ENCODE data around the gene CSRP3.
A peak's percentile ranks its signal among the peaks of the same experiment; 100 is the strongest.

The CSRP3 gene

GRCh38 chr11:19201737-19202605, at the start of gene CSRP3:
CSRP3 (minus strand) TSS chr11:19201983; CDS start chr11:19192448, 9,535 bp downstream.
- no peak for DNase-seq

- no peak for DNase-seq
Measured at GRCh38 chr11:19251577-19251976, 49.8 kb upstream of the CSRP3 start.

GRCh38 chr11:19246816-19247215, 45.0 kb upstream of the CSRP3 start:
- DNase-seq = no peak

- DNase-seq = no peak
Measured at GRCh38 chr11:19245351-19245750, 43.6 kb upstream of the CSRP3 start.

- DNase-seq = no peak
Measured at GRCh38 chr11:19244621-19245020, 42.8 kb upstream of the CSRP3 start.

GRCh38 chr11:19244084-19244483, 42.3 kb upstream of the CSRP3 start:
- no peak for DNase-seq

- DNase-seq = no peak
Measured at GRCh38 chr11:19243613-19244012, 41.8 kb upstream of the CSRP3 start.

- DNase-seq = no peak
Measured at GRCh38 chr11:19243143-19243542, 41.4 kb upstream of the CSRP3 start.

- DNase-seq = no peak
Measured at GRCh38 chr11:19242179-19242932, 40.6 kb upstream of the CSRP3 start.

GRCh38 chr11:19241260-19242178, 39.7 kb upstream of the CSRP3 start:
- no peak for DNase-seq

- DNase-seq = peak; percentile 94
Measured at GRCh38 chr11:19240420-19241259, 38.9 kb upstream of the CSRP3 start, which contains the start of gene E2F8. E2F8 (minus strand) TSS chr11:19240945; CDS start chr11:19240121, 824 bp downstream.

GRCh38 chr11:19239039-19239438, 37.3 kb upstream of the CSRP3 start:
- DNase-seq = no peak

- DNase-seq = no peak
Measured at GRCh38 chr11:19237813-19238212, 36.0 kb upstream of the CSRP3 start.

GRCh38 chr11:19237381-19237780, 35.6 kb upstream of the CSRP3 start:
- no peak for DNase-seq

- no peak for DNase-seq
Measured at GRCh38 chr11:19234231-19234817, 32.5 kb upstream of the CSRP3 start.

- no peak for DNase-seq
Measured at GRCh38 chr11:19232910-19233503, 31.2 kb upstream of the CSRP3 start.

GRCh38 chr11:19229671-19230070, 27.9 kb upstream of the CSRP3 start:
- no peak for DNase-seq

GRCh38 chr11:19228968-19229367, 27.2 kb upstream of the CSRP3 start:
- DNase-seq = no peak

GRCh38 chr11:19226378-19227195, 24.8 kb upstream of the CSRP3 start:
- no peak for DNase-seq

GRCh38 chr11:19225581-19225980, 23.8 kb upstream of the CSRP3 start:
- DNase-seq = no peak

Data from KG1 (cell line).